T-cell (primary cell): ENCODE data around the gene COL8A1. TPM values are rescaled to one million over a fixed set of nuclear protein-coding genes. Genes with fewer than 3 reads are reported as not detected.
"Not testable (repeated sequence)": the region's sequence is repeated elsewhere in the genome, so short reads cannot be mapped to it uniquely, and the experiment has no call there.

Source experiments
- ATAC-seq, 4 experiments: fragments of 200-7000 bp in 3 of 4; fragments of 150-1000 bp in 1 of 4; cut with Tn5 transposase; replicated peaks in 1 of 4; 1 replicate in 3 of 4; 2 replicates in 1 of 4; pipeline ENCODE4 v1.10.0; 2021; ENCODE audit warnings: moderate library complexity in 3 of 4, mild to moderate bottlenecking in 2 of 4, moderate number of reproducible peaks in 1 of 4
- CTCF ChIA-PET, 2 donors: fragments of 300-600 bp; sonication (Branson Sonifier 250); formaldehyde crosslinking; loops; one replicate each; lab custom pipeline; 2022; ENCODE audit warnings: antibody characterized with exemption in 2 of 2; lab: Charles Lee
- POLR2A ChIA-PET, 2 donors: fragments of 300-600 bp; sonication (Branson Sonifier 250); formaldehyde crosslinking; loops; one replicate each; lab custom pipeline; 2022; ENCODE audit warnings: antibody characterized with exemption in 2 of 2; lab: Charles Lee
- DNase-seq, 35 experiments: peaks; one replicate each; pipeline versions ENCODE4 v3.0.0 to v3.0.0-alpha.2; 2013 to 2023
- H3K27ac ChIP-seq: one replicate; pipeline ENCODE4 v1.5.1; 2013; ENCODE audit warnings: low read length
- H3K27me3 ChIP-seq, 2 experiments: replicated peaks in 1 of 2; 1 replicate in 1 of 2; 2 replicates in 1 of 2; pipeline versions ENCODE4 v1.6.1 to v1.7.0; 2013; ENCODE audit warnings: low read length in 1 of 2, mixed read lengths in 1 of 2; ENCODE audit not compliant: control insufficient read depth in 2 of 2, insufficient read depth in 2 of 2; ENCODE audit errors: extremely low read depth in 1 of 2
- H3K36me3 ChIP-seq, 2 donors: 1 replicate in 1 of 2; 2 replicates in 1 of 2; pipeline versions ENCODE4 v1.6.1 to v1.7.0; 2013; ENCODE audit warnings: low read length in 1 of 2; ENCODE audit not compliant: control insufficient read depth in 2 of 2, insufficient read depth in 1 of 2; ENCODE audit errors: extremely low read depth in 1 of 2
- H3K4me1 ChIP-seq, 2 experiments: 1 replicate in 1 of 2; 2 replicates in 1 of 2; pipeline versions ENCODE4 v1.6.1 to v1.7.0; 2013; ENCODE audit warnings: low read length in 2 of 2, mixed read lengths in 1 of 2; ENCODE audit not compliant: insufficient read depth in 2 of 2, control insufficient read depth in 1 of 2; ENCODE audit errors: extremely low read depth in 1 of 2
- H3K4me3 ChIP-seq, 2 donors: 1 replicate in 1 of 2; 2 replicates in 1 of 2; pipeline versions ENCODE4 v1.5.1 to v1.7.0; 2013; ENCODE audit warnings: mild to moderate bottlenecking in 2 of 2, low read length in 1 of 2, moderate library complexity in 1 of 2; ENCODE audit not compliant: control insufficient read depth in 1 of 2; ENCODE audit errors: extremely low read depth in 1 of 2
- H3K9me3 ChIP-seq: 2 replicates; pipeline ENCODE4 v1.7.0; 2013
- H3K27ac Mint-ChIP-seq, 2 donors: one replicate each; pipeline ENCODE4 v1.8.0; 2020 to 2021; ENCODE audit warnings: mild to moderate bottlenecking in 2 of 2, mixed read lengths in 2 of 2
- H3K27me3 Mint-ChIP-seq, 2 donors: one replicate each; pipeline ENCODE4 v1.8.0; 2021 to 2022; ENCODE audit warnings: mixed read lengths in 2 of 2
- H3K36me3 Mint-ChIP-seq: one replicate; pipeline ENCODE4 v1.8.0; 2021; ENCODE audit warnings: mixed read lengths
- H3K4me1 Mint-ChIP-seq, 3 donors: one replicate each; pipeline ENCODE4 v1.8.0; 2020 to 2022; ENCODE audit warnings: mixed read lengths in 3 of 3, mild to moderate bottlenecking in 1 of 3
- H3K4me3 Mint-ChIP-seq, 3 donors: one replicate each; pipeline ENCODE4 v1.8.0; 2020 to 2022; ENCODE audit warnings: mild to moderate bottlenecking in 3 of 3, mixed read lengths in 3 of 3, moderate library complexity in 3 of 3
- H3K9me3 Mint-ChIP-seq, 3 donors: one replicate each; pipeline ENCODE4 v1.8.0; 2020 to 2022; ENCODE audit warnings: mixed read lengths in 3 of 3
- WGBS: methylation state at CpG from one replicate; pipeline ENCODE4 v1.1.5; 2013; ENCODE audit warnings: missing lambda C conversion rate; ENCODE audit not compliant: insufficient coverage; 5-methylcytosine and 5-hydroxymethylcytosine counted together
- total RNA-seq, 35 experiments: library from RNA in 6 of 35; stranded (reverse) in 6 of 35; fragments of 120-200 nt in 1 of 35; gene quantifications; one replicate each; pipeline versions ENCODE4 v1.2.1 to v1.2.4 and lab custom pipeline; 2013 to 2026

Gene COL8A1
- total RNA-seq, 5 donors from 2014 or later (not counting 1 experiment from before 2014, with no cell fraction given) = 0.12 to 0.36 (median 0.15) TPM

- no peaks in the 10 kb centered on the region for H3K27me3 Mint-ChIP-seq
- CTCF ChIA-PET = interaction anchor here (0.6 to 3.3 kb wide), 4 partner anchors 10 to 420 kb away, joined by 3 to 30 read pairs (median 4); no protein-coding TSS in a partner anchor
- peaks cover 0 to 10% (median 0%) of the 10 kb centered on the region in 3 donors for H3K4me1 Mint-ChIP-seq
- ATAC-seq (no peak), DNase-seq (no peak)
- POLR2A ChIA-PET = no interaction called here
- H3K4me1 ChIP-seq = no peaks in the 10 kb centered on the region
- H3K4me3 Mint-ChIP-seq = no peak overlapping the region
- no peaks in the 10 kb centered on the region for H3K9me3 Mint-ChIP-seq
- no peak overlapping the region for H3K27ac Mint-ChIP-seq
- no peak overlapping the region for H3K4me3 ChIP-seq
- H3K36me3 Mint-ChIP-seq = no peaks in the 10 kb centered on the region
- H3K36me3 ChIP-seq = peaks cover 0 to 2% of the 10 kb centered on the region in 2 donors
- H3K27ac ChIP-seq = no peak overlapping the region
- H3K27me3 ChIP-seq = no peaks in the 10 kb centered on the region
- WGBS = no CpG with 5 or more reads among the region's 2 CpGs
- no peaks in the 10 kb centered on the region for H3K9me3 ChIP-seq
Observed at GRCh38 chr3:99834211-99834957, 196.0 kb downstream of the COL8A1 start.

- Histone ChIP-seq H3K4me1 (no peaks in the 10 kb centered on the region), H3K36me3 (peaks cover 0 to 2% of the 10 kb centered on the region in 2 donors), H3K27me3 (no peaks in the 10 kb centered on the region), H3K9me3 (no peaks in the 10 kb centered on the region), H3K4me3 (no peak overlapping the region), H3K27ac (no peak overlapping the region)
- Mint-ChIP-seq H3K27me3 (no peaks in the 10 kb centered on the region), H3K27ac (no peak overlapping the region), H3K36me3 (peaks cover 3% of the 10 kb centered on the region), H3K4me1 (peaks cover 0 to 9% (median 0%) of the 10 kb centered on the region in 3 donors), H3K9me3 (no peaks in the 10 kb centered on the region), H3K4me3 (no peak overlapping the region)
- ChIA-PET CTCF (interaction anchor here (0.6 to 0.7 kb wide), 3 partner anchors 9 to 456 kb away, joined by 3 to 5 read pairs (median 4); no protein-coding TSS in a partner anchor), POLR2A (interaction anchor here in 1 of 2 donors (0.6 kb wide), 2 partner anchors 14 to 65 kb away, joined by 4 to 6 read pairs; no protein-coding TSS in a partner anchor)
- ATAC-seq (no peak), DNase-seq (no peak)
- no CpG with 5 or more reads among the region's 3 CpGs for WGBS
Observed at GRCh38 chr3:99836681-99837080, 198.3 kb downstream of the COL8A1 start.

DNA sequence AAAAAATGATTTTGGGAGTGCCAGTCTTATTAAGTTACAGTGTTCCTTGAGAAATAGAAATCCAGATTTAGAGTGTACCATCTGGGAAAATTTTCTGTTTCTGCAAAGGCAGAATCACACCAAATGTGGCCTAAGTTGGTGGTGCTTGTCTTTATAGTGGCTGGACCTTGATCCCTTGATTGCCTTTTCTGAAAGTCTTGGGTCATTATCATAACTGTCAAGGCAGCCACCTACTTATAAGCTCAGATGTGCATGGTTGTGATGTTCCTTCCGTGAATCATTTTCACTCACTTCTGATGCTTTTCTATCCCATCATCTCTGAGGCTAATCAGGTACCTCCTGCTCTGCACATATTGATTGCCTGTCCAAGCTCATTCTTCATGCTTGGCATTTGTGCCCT is 199.3 kb downstream of the COL8A1 start:
- H3K4me3 ChIP-seq = no peak overlapping the region
- no peaks in the 10 kb centered on the region for H3K9me3 ChIP-seq
- WGBS = 100% methylated on average over 1 of the region's 1 CpG
- peaks cover 0 to 5% (median 0%) of the 10 kb centered on the region in 3 donors for H3K4me1 Mint-ChIP-seq
- no peaks in the 10 kb centered on the region for H3K27me3 ChIP-seq
- no peak overlapping the region for H3K27ac Mint-ChIP-seq
- no peak for DNase-seq
- CTCF ChIA-PET = interaction anchor here in 1 of 2 donors (0.6 to 1.1 kb wide), 2 partner anchors 8 to 755 kb away, joined by 3 to 5 read pairs; no protein-coding TSS in a partner anchor
- H3K4me1 ChIP-seq = no peaks in the 10 kb centered on the region
- POLR2A ChIA-PET = interaction anchor here in 1 of 2 donors (0.6 kb wide), 1 partner anchor 1313 kb away, joined by 4 read pairs; no protein-coding TSS in a partner anchor
- H3K4me3 Mint-ChIP-seq = no peak overlapping the region
- peaks cover 3% of the 10 kb centered on the region for H3K36me3 Mint-ChIP-seq
- ATAC-seq = no peak
- H3K27ac ChIP-seq = no peak overlapping the region
- no peaks in the 10 kb centered on the region for H3K9me3 Mint-ChIP-seq
- H3K27me3 Mint-ChIP-seq = no peaks in the 10 kb centered on the region
- peaks cover 0 to 2% of the 10 kb centered on the region in 2 donors for H3K36me3 ChIP-seq

DNA sequence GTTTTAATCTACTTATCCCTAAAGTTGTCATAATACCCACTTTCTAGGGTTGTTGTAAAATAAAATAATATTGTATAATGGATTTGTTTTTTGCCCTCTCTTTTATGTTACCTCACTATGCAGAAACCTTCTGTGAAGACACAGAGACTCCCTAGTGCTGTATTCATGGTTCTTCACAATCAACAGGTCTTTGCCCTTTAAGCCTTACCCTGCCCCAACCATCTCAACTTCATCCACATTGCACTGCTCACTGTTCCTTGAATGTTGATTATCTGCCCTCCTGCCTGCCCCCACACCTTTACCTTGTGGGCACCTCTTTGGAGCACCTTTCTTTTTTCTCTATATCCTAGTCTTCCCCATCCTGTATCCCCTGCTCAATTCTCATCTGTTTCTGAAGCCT is 200.4 kb downstream of the COL8A1 start:
- no peak for ATAC-seq
- Histone ChIP-seq H3K27me3 (no peaks in the 10 kb centered on the region), H3K9me3 (no peaks in the 10 kb centered on the region), H3K4me3 (no peak overlapping the region), H3K4me1 (no peaks in the 10 kb centered on the region), H3K27ac (no peak overlapping the region), H3K36me3 (peaks cover 0 to 2% of the 10 kb centered on the region in 2 donors)
- H3K27ac Mint-ChIP-seq = no peak overlapping the region
- no peak overlapping the region for H3K4me3 Mint-ChIP-seq
- POLR2A ChIA-PET = no interaction called here
- no peaks in the 10 kb centered on the region for H3K4me1 Mint-ChIP-seq
- H3K27me3 Mint-ChIP-seq = no peaks in the 10 kb centered on the region
- CTCF ChIA-PET = interaction anchor here in 1 of 2 donors (0.6 kb wide), 1 partner anchor 275 kb away, joined by 3 read pairs; no protein-coding TSS in a partner anchor
- no peak for DNase-seq
- peaks cover 3% of the 10 kb centered on the region for H3K36me3 Mint-ChIP-seq
- no peaks in the 10 kb centered on the region for H3K9me3 Mint-ChIP-seq

- POLR2A ChIA-PET = no interaction called here
- CTCF ChIA-PET = interaction anchor here in 1 of 2 donors (0.6 kb wide), 1 partner anchor 274 kb away, joined by 3 read pairs; no protein-coding TSS in a partner anchor
Observed at GRCh38 chr3:99839613-99840012, 201.2 kb downstream of the COL8A1 start.

DNA sequence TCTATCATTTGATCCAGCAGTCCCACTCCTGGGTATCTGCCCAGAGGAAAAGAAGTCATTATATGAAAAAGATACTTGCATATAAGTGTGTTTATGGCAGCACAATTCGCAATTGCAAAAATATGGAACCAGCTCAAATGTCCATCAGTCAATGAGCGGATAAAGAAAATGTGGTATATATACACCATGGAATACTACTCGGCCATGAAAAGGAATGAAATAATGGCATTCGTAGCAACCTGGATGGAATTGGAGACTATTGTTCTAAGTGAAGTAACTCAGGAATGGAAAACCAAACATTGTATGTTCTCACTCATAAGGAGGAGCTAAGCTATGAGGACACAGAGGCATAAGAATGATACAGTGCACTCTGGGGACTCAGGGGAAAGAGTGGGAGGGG is 203.6 kb downstream of the COL8A1 start:
- H3K9me3 Mint-ChIP-seq, H3K4me3 Mint-ChIP-seq, H3K27me3 ChIP-seq, H3K36me3 ChIP-seq, H3K4me1 Mint-ChIP-seq, H3K27ac Mint-ChIP-seq, H3K4me3 ChIP-seq, ATAC-seq, H3K36me3 Mint-ChIP-seq, POLR2A ChIA-PET, CTCF ChIA-PET, H3K9me3 ChIP-seq, H3K27ac ChIP-seq, H3K4me1 ChIP-seq, DNase-seq, H3K27me3 Mint-ChIP-seq: not testable (repeated sequence)
- WGBS = 92% methylated on average over 2 of the region's 4 CpGs

More at GRCh38 chr3:99839613-99840012, 201.2 kb downstream of the COL8A1 start:
- Mint-ChIP-seq H3K27me3 (no peaks in the 10 kb centered on the region), H3K4me1 (peaks cover 0 to 1% (median 0%) of the 10 kb centered on the region in 3 donors), H3K27ac (no peak overlapping the region), H3K9me3 (no peaks in the 10 kb centered on the region), H3K36me3 (peaks cover 3% of the 10 kb centered on the region), H3K4me3 (no peak overlapping the region)
- H3K4me3 ChIP-seq = no peak overlapping the region
- H3K36me3 ChIP-seq = peaks cover 0 to 2% of the 10 kb centered on the region in 2 donors
- no CpG with 5 or more reads among the region's 1 CpG for WGBS
- DNase-seq (no peak), ATAC-seq (no peak)
- no peaks in the 10 kb centered on the region for H3K9me3 ChIP-seq
- H3K27me3 ChIP-seq = no peaks in the 10 kb centered on the region
- H3K27ac ChIP-seq = no peak overlapping the region
- H3K4me1 ChIP-seq = no peaks in the 10 kb centered on the region
